Right lung (tissue), 5 donors: ENCODE data around the gene COLQ. TPM values are rescaled to one million over a fixed set of nuclear protein-coding genes. Genes with fewer than 3 reads are reported as not detected.
"Not testable (repeated sequence)": the region's sequence is repeated elsewhere in the genome, so short reads cannot be mapped to it uniquely, and the experiment has no call there.

ENCODE experiments used
- DNase-seq, 2 donors: peaks; one replicate each; pipeline ENCODE4 v3.0.0-alpha.2; 2013
- polyA plus RNA-seq, 5 donors: library from polyadenylated mRNA; unstranded; fragments of 120-200 nt; gene quantifications; one replicate each; pipeline versions ENCODE4 v1.2.1 to v1.2.3, GENCODE V29; 2013; ENCODE audit warnings: inconsistent platforms in 1 of 5, low replicate concordance in 1 of 5; ENCODE audit not compliant: insufficient read length in 5 of 5, insufficient read depth in 1 of 5

Gene COLQ
- polyA plus RNA-seq, 5 donors, result 7.4 to 12.7 (median 9.0) TPM

DNA sequence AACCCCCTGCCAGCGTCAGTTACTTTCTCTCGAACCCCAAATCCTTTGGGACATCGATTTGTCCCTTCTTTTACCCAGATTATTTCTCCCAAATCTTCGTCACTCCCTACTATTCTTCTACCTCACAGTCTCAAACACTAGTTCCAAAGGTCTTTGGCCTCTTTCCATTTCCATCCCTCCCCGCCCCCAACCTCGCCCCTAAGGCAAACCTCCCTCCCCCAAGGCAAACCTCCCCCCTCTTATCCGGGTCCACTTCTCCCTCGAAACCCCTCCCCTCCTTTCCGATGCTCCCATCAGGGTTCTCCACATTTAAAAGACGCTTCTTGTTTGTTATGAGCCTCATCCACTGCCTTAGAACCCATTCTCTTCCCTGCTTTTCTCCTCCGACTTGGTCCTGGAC lies 93.5 kb downstream of the COLQ start:
- DNase-seq, result no peak

DNA sequence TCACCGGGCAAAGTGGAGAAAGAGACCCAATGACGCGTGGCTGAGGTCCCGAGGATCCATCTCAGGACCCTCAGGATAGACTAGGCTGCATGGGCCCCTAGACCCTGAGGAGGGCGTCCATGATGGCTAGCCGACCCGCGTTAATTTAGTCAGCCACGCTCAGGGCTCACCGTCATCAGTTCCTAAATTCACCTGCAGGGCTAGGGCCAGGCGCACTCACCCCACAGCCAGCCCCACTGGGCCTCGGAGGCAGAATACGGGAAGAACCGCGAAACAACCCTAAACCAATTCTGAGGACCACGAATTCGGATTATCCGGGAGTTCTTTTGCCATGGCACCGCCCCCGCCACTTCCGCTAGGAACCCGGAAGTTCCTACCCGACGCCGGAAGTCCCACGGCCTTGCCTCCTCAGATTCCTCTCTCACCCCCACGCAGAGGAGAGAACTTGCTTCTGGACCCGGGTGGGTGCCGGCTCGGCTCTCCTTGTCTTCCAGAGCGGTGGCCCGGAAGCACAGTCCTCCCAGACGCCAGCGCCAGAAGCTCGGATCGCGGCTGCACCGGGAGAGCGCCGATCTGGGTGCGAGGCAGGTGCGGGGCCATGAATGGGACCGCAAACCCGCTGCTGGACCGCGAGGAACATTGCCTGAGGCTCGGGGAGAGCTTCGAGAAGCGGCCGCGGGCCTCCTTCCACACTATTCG lies 94.2 kb downstream of the COLQ start, which contains the start of the genes EAF1 and METTL6:
Gene EAF1 (plus strand): TSS at position 417 of the 699 bp plus-strand sequence. CDS start 182 bp downstream, at position 599.
Gene METTL6 (minus strand): TSS at position 363 of the 699 bp plus-strand sequence. CDS start 1,033 bp downstream, outside the sequence.
- peak; percentile 73 to 74 for DNase-seq

DNA sequence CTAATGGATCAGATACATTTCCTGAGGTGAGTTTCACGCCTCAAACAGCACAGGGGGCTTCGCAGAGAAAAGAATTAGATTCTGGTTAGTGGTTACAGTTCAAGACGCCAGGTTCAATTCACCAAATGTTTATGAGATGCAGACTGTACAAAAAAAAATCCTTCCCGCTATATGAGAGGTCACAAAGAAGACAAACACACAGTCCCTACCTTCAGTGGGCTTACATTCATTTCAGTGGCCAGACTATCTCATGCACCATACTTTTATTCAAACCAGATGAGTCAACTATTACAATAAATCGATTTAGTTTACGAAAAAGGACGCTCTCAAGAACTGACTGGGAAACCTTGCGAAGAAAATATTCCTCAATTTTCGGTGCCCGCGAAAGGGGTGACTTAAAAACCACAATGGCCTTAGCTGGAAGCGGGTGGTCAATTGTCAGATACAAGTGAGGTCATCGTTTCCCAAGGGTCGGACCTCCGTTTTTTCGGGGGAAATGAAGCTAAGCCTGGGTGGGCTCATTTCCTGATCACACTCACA lies 94.9 kb downstream of the COLQ start:
- no peak for DNase-seq

DNA sequence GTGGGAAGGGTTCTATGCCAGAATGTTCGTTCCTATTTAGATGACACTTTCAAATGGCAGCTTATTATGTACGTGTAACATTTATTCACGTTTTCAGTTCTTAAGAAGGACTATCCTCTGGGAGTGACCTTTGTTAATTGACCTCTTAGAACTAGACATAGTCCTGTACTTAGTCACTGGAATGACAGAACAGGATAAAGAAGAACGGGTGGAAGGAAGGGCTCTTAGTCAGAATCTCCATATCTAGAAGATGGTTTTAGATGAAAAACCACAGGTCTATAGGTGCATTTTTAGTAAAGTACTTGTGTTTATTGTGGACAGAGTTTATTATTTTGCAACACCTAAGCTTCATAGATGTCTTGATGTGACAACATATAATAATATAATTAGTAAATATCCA lies 100.6 kb downstream of the COLQ start:
- DNase-seq, result no peak

- not testable (repeated sequence) for DNase-seq
Measured at GRCh38 chr3:15410966-15411365, 110.5 kb downstream of the COLQ start.

DNA sequence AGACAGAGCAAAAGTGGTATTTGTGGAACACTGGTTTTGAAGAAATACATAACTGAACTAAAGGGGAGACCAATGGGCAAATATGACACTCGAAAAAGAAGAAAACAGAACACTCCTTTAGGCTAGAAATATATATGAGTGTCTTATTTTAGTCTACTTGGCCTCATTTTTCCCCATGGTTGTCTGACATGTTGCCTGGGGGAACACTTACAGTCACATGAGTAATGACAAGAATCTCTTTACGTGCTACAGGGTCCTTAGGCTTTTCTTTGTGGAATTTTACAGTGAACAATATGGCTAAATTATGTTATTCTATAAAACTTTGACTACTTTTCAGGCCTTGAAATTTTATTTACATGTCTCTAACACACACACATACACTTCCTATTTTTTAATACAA lies 111.7 kb downstream of the COLQ start:
- no peak for DNase-seq

- DNase-seq, result no peak
Measured at GRCh38 chr3:15409239-15409638, 112.3 kb downstream of the COLQ start.

DNA sequence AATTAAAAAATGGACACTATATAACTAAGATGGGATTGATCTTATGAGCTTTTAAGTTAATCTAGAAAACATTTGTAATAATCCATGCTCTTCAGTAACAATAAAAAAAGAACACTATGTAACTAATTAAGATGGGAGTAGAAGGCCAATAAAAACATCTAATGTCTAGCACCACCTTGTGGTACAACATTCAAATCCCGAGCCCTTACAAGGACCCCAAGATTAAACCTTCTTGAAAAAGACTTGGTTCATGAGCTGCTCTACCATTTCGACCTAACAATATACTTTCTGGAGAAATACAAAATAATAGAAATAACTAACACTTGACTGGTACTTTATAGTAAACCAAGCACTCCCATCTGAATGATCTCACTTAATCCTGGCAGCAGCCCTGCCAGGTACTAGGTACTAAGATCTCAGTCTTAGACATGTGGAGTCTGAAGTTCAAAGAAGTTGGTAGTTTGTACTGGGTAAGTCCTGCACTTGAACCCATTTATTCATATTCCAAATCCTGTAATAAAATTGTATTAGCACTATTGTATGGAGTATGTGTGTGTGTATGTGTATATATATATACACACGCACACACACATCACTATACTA lies 116.0 kb downstream of the COLQ start:
- no peak for DNase-seq

- no peak for DNase-seq
Measured at GRCh38 chr3:15404767-15405166, 116.7 kb downstream of the COLQ start.

DNA sequence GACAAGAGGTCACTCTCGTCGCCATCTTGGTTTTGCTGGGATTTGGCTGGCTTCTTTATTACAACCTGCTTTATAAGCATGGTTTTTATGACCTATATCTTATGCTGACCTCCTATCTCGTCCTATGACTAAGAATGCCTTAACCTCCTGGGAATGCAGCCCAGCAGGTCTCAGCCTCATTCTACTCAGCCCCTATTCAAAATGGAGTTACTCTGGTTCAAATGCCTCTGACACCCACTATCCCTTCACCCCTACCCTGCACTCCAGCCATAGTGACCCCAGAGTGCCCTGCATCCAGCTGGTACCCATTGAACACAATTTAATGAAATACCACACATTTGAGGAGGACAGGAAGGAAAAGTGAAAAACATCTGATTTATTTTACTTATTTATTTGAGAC lies 117.5 kb downstream of the COLQ start:
- DNase-seq, result no peak

DNA sequence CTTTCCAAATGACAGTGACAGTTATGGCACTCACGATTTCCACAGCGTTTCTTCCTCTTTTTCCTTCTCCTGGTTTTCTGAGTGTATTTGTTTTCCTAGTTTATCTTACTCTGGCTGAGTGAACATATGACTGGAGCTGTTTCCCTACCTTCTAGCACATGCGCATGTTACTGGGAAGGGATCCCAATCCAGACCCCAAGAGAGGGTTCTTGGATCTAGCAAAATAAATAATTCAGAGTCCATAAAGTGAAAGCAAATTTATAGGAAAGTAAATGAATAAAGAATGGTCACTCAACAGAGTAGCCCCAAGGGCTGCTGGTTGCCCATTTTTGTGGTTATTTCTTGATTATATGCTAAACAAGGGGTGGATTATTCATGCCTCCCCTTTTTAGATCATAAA lies 118.0 kb downstream of the COLQ start:
- no peak for DNase-seq

DNA sequence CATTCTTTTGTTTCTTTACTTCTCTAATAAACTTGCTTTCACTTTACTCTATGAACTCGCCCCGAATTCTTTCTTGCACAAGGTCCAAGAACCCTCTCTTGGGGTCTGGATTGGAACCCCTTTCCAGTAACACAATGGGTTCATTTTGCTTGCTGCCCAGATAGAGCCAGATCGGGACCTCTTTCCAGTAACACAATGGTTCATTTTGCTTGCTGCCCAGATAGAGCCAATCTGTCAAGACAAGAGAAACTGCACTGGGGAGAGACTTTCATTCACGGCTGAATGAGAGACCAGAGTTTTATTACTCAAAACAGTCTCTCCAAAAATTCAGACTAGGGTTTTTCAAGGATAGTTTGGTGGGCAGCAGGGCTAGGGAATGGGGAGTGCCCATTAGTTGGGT lies 119.6 kb downstream of the COLQ start:
- DNase-seq, result no peak

Other genes with a start within 250 kb of the COLQ start
- 10 to 100 TPM; 54.1 to 63.6 (median 59.4) TPM for gene SH3BP5, start 189.1 kb downstream of the COLQ start, polyA plus RNA-seq
- 10 to 100 TPM; 24.7 to 39.6 (median 34.9) TPM for gene METTL6, start 94.2 kb downstream of the COLQ start, polyA plus RNA-seq
- gene EAF1, start 94.1 kb downstream of the COLQ start, polyA plus RNA-seq, result 10 to 100 TPM; 16.5 to 20.0 (median 18.5) TPM
- 10 to 100 TPM; 16.0 to 22.4 (median 19.1) TPM for gene HACL1, start 79.9 kb upstream of the COLQ start, polyA plus RNA-seq
- 10 to 100 TPM; 12.2 to 18.5 (median 15.9) TPM for gene BTD, start 80.0 kb upstream of the COLQ start, polyA plus RNA-seq